Neural progenitor cell (in vitro differentiated cells): Measurements from ENCODE around the gene UGT1A7. TPM values are rescaled to one million over a fixed set of nuclear protein-coding genes. Genes with fewer than 3 reads are reported as not detected.
"Not testable (repeated sequence)": the region's sequence is repeated elsewhere in the genome, so short reads cannot be mapped to it uniquely, and the experiment has no call there.

Source experiments
- DNase-seq: peaks from one replicate; pipeline ENCODE4 v3.0.0-alpha.2; 2016; ENCODE audit warnings: low spot score
- H2AFZ ChIP-seq: fragments of 200-600 bp; sonication (generic); replicated peaks from 2 replicates; pipeline ENCODE4 v1.6.1; 2016; ENCODE audit warnings: antibody characterized with exemption
- H3F3A ChIP-seq: fragments of 200-600 bp; sonication (generic); 2 replicates; pipeline ENCODE4 v1.6.1; 2016; ENCODE audit warnings: antibody characterized with exemption, low read depth
- H3K27ac ChIP-seq: fragments of 200-600 bp; sonication (generic); 2 replicates; pipeline ENCODE4 v1.5.1; 2016; ENCODE audit warnings: mild to moderate bottlenecking
- H3K27me3 ChIP-seq: fragments of 200-600 bp; sonication (generic); 2 replicates; pipeline ENCODE4 v1.6.1; 2016; ENCODE audit warnings: mild to moderate bottlenecking, moderate library complexity
- H3K36me3 ChIP-seq: fragments of 200-600 bp; sonication (generic); 2 replicates; pipeline ENCODE4 v1.5.1; 2016
- H3K4me1 ChIP-seq: fragments of 200-600 bp; sonication (generic); 2 replicates; pipeline ENCODE4 v1.6.1; 2016; ENCODE audit warnings: mixed run types
- H3K4me2 ChIP-seq: fragments of 200-600 bp; sonication (generic); 2 replicates; pipeline ENCODE4 v1.6.1; 2016
- H3K4me3 ChIP-seq: fragments of 200-600 bp; sonication (generic); 2 replicates; pipeline ENCODE4 v1.5.1; 2016
- H3K79me2 ChIP-seq: fragments of 200-600 bp; sonication (generic); 2 replicates; pipeline ENCODE4 v1.6.1; 2016; ENCODE audit warnings: low read depth
- H3K9ac ChIP-seq: fragments of 200-600 bp; sonication (generic); 2 replicates; pipeline ENCODE4 v1.6.1; 2016
- H3K9me3 ChIP-seq: fragments of 200-600 bp; sonication (generic); 2 replicates; pipeline ENCODE4 v1.5.1; 2016; ENCODE audit warnings: low read depth
- H4K20me1 ChIP-seq: fragments of 200-600 bp; sonication (generic); 2 replicates; pipeline ENCODE4 v1.6.1; 2016; ENCODE audit warnings: low read depth
- H3K27ac Mint-ChIP-seq: 3 replicates; pipeline ENCODE4 v1.8.0; 2021; ENCODE audit warnings: mixed read lengths
- H3K27me3 Mint-ChIP-seq: 2 replicates; pipeline ENCODE4 v1.8.0; 2022; ENCODE audit warnings: low read depth, mild to moderate bottlenecking, inconsistent platforms, moderate library complexity, mixed read lengths; ENCODE audit not compliant: insufficient read depth
- H3K36me3 Mint-ChIP-seq: 3 replicates; pipeline ENCODE4 v1.8.0; 2021; ENCODE audit warnings: mixed read lengths
- H3K4me1 Mint-ChIP-seq: 3 replicates; pipeline ENCODE4 v1.8.0; 2021; ENCODE audit warnings: mixed read lengths
- H3K4me3 Mint-ChIP-seq: 3 replicates; pipeline ENCODE4 v1.8.0; 2021; ENCODE audit warnings: mild to moderate bottlenecking, moderate library complexity, mixed read lengths
- H3K9me3 Mint-ChIP-seq: 3 replicates; pipeline ENCODE4 v1.8.0; 2020; ENCODE audit warnings: mixed read lengths
- CTCF ChIP-seq: fragments of 200-600 bp; sonication (generic); IDR thresholded peaks from 2 replicates; pipeline ENCODE4 v1.5.1; 2017; ENCODE audit warnings: antibody characterized with exemption, mild to moderate bottlenecking
- EZH2 ChIP-seq: fragments of 200-600 bp; sonication (generic); IDR thresholded peaks from 2 replicates; pipeline ENCODE4 v1.6.1; 2017; ENCODE audit warnings: antibody characterized with exemption, mild to moderate bottlenecking, moderate library complexity
- EZH2phosphoT487 ChIP-seq: fragments of 200-600 bp; sonication (generic); IDR thresholded peaks from 2 replicates; pipeline ENCODE4 v1.6.1; 2017; ENCODE audit warnings: antibody characterized with exemption
- total RNA-seq: library from RNA; depleted of rRNA; stranded (reverse); fragments of >200 nt; gene quantifications from 2 replicates; pipeline ENCODE4 v1.2.3, GENCODE V29; 2015; ENCODE audit warnings: low replicate concordance

UGT1A7 gene
- total RNA-seq, 1 donor from 2014 or later, result not detected

- H3K27ac Mint-ChIP-seq, result peak overlapping the region; percentile 24
- no peak for TF ChIP-seq CTCF
- no peak for TF ChIP-seq EZH2
- no peak for TF ChIP-seq EZH2phosphoT487
- H3K4me1 Mint-ChIP-seq, result peaks cover 17% of the 10 kb centered on the region
- no peaks in the 10 kb centered on the region for H3K9me3 ChIP-seq
- H3F3A ChIP-seq, result peaks cover 15% of the 10 kb centered on the region
- H3K4me2 ChIP-seq, result peak overlapping the region; percentile 58
- H3K4me3 Mint-ChIP-seq, result no peak overlapping the region
- H3K36me3 Mint-ChIP-seq, result no peaks in the 10 kb centered on the region
- no peak overlapping the region for H3K27ac ChIP-seq
- peaks cover 18% of the 10 kb centered on the region for H3K4me1 ChIP-seq
- H3K79me2 ChIP-seq, result no peaks in the 10 kb centered on the region
- peaks cover 3% of the 10 kb centered on the region for H3K27me3 Mint-ChIP-seq
- no peak overlapping the region for H2AFZ ChIP-seq
- H3K4me3 ChIP-seq, result no peak overlapping the region
- no peak for DNase-seq
- H3K9ac ChIP-seq, result no peak overlapping the region
- no peaks in the 10 kb centered on the region for H3K27me3 ChIP-seq
- H4K20me1 ChIP-seq, result no peaks in the 10 kb centered on the region
- H3K9me3 Mint-ChIP-seq, result peaks cover 8% of the 10 kb centered on the region
- H3K36me3 ChIP-seq, result no peaks in the 10 kb centered on the region
Measured at GRCh38 chr2:233699424-233700027, 17.8 kb downstream of the UGT1A7 start.

- H3K36me3 ChIP-seq, result no peaks in the 10 kb centered on the region
- H3K4me2 ChIP-seq, result peak overlapping the region; percentile 58
- peak overlapping the region; percentile 45 for H3K27ac ChIP-seq
- no peaks in the 10 kb centered on the region for H3K36me3 Mint-ChIP-seq
- H2AFZ ChIP-seq, result no peak overlapping the region
- H3K27ac Mint-ChIP-seq, result peak overlapping the region; percentile 24
- H3K9ac ChIP-seq, result no peak overlapping the region
- no peak overlapping the region for H3K4me3 ChIP-seq
- no peaks in the 10 kb centered on the region for H3K9me3 ChIP-seq
- no peak overlapping the region for H3K4me3 Mint-ChIP-seq
- H3F3A ChIP-seq, result peaks cover 15% of the 10 kb centered on the region
- TF ChIP-seq EZH2phosphoT487 (no peak), CTCF (no peak)
- no peaks in the 10 kb centered on the region for H4K20me1 ChIP-seq
- no peaks in the 10 kb centered on the region for H3K79me2 ChIP-seq
- H3K27me3 ChIP-seq, result no peaks in the 10 kb centered on the region
- H3K4me1 ChIP-seq, result peaks cover 18% of the 10 kb centered on the region
- peaks cover 17% of the 10 kb centered on the region for H3K4me1 Mint-ChIP-seq
- H3K9me3 Mint-ChIP-seq, result peaks cover 8% of the 10 kb centered on the region
- DNase-seq, result peak; percentile 85
- H3K27me3 Mint-ChIP-seq, result peaks cover 3% of the 10 kb centered on the region
Measured at GRCh38 chr2:233700028-233700635, 18.4 kb downstream of the UGT1A7 start.

GRCh38 chr2:233700842-233701241 lies 19.1 kb downstream of the UGT1A7 start:
- not testable (repeated sequence) for H3K9me3 Mint-ChIP-seq, H3K4me3 Mint-ChIP-seq, H3K36me3 Mint-ChIP-seq, H3K9ac ChIP-seq, H3K36me3 ChIP-seq, H3K27ac ChIP-seq, H4K20me1 ChIP-seq, H3K4me3 ChIP-seq, H3K27ac Mint-ChIP-seq, H3K79me2 ChIP-seq, H2AFZ ChIP-seq, H3K9me3 ChIP-seq, H3K4me2 ChIP-seq, DNase-seq, H3K27me3 ChIP-seq, H3K27me3 Mint-ChIP-seq
- H3K4me1 Mint-ChIP-seq, result peaks cover 17% of the 10 kb centered on the region
- H3K4me1 ChIP-seq, result peaks cover 18% of the 10 kb centered on the region
- H3F3A ChIP-seq, result peaks cover 15% of the 10 kb centered on the region

GRCh38 chr2:233702238-233702637 lies 20.5 kb downstream of the UGT1A7 start:
- H3K4me3 ChIP-seq, result no peak overlapping the region
- no peak overlapping the region for H2AFZ ChIP-seq
- H3F3A ChIP-seq, result peaks cover 15% of the 10 kb centered on the region
- H3K27ac ChIP-seq, result no peak overlapping the region
- Mint-ChIP-seq H3K27ac (no peak overlapping the region), H3K4me3 (no peak overlapping the region), H3K9me3 (peaks cover 8% of the 10 kb centered on the region), H3K27me3 (peaks cover 3% of the 10 kb centered on the region), H3K4me1 (peaks cover 17% of the 10 kb centered on the region), H3K36me3 (no peaks in the 10 kb centered on the region)
- H3K27me3 ChIP-seq, result no peaks in the 10 kb centered on the region
- TF ChIP-seq CTCF (no peak), EZH2 (no peak), EZH2phosphoT487 (no peak)
- H3K4me1 ChIP-seq, result peaks cover 18% of the 10 kb centered on the region
- no peak overlapping the region for H3K4me2 ChIP-seq
- H3K79me2 ChIP-seq, result no peaks in the 10 kb centered on the region
- no peak for DNase-seq
- no peaks in the 10 kb centered on the region for H4K20me1 ChIP-seq
- no peaks in the 10 kb centered on the region for H3K9me3 ChIP-seq
- no peaks in the 10 kb centered on the region for H3K36me3 ChIP-seq
- no peak overlapping the region for H3K9ac ChIP-seq
